GM23248 (cell line): ENCODE results near the gene MYO3A.

ENCODE experiments used
- EZH2 ChIP-seq: fragments of 200-600 bp; sonication (generic); IDR thresholded peaks from 2 replicates; pipeline ENCODE4 v1.6.1; 2018; ENCODE audit warnings: antibody characterized with exemption, mild to moderate bottlenecking; ENCODE audit not compliant: insufficient read depth, poor library complexity, severe bottlenecking
- EZH2phosphoT487 ChIP-seq: fragments of 200-600 bp; sonication (generic); IDR thresholded peaks from 2 replicates; pipeline ENCODE4 v1.6.1; 2018; ENCODE audit warnings: antibody characterized with exemption, moderate library complexity, mild to moderate bottlenecking, low read depth; ENCODE audit not compliant: insufficient read depth

GRCh38 chr10:26242706-26243350, 308.8 kb downstream of the MYO3A start:
- TF ChIP-seq EZH2phosphoT487 (no peak), EZH2 (no peak)
